Loucy (cell line): ENCODE measurements around the gene SCYGR2.
"Not testable (repeated sequence)": the region's sequence is repeated elsewhere in the genome, so short reads cannot be mapped to it uniquely, and the experiment has no call there.

Experiments used
- H2AFZ ChIP-seq: fragments of 200-600 bp; sonication (generic); 2 replicates; pipeline ENCODE4 v1.6.0; 2016; ENCODE audit warnings: antibody characterized with exemption, mild to moderate bottlenecking, low read length, moderate library complexity
- H3F3A ChIP-seq: fragments of 200-600 bp; 2 replicates; pipeline ENCODE4 v1.6.0; 2016; ENCODE audit warnings: antibody characterized with exemption, low read depth, mild to moderate bottlenecking
- H3K27me3 ChIP-seq: fragments of 200-600 bp; sonication (generic); 2 replicates; pipeline ENCODE4 v1.6.1; 2014; ENCODE audit warnings: low read length, mild to moderate bottlenecking; ENCODE audit not compliant: insufficient read depth, poor library complexity, severe bottlenecking
- H3K36me3 ChIP-seq: fragments of 200-600 bp; sonication (generic); 2 replicates; pipeline ENCODE4 v1.6.1; 2016; ENCODE audit warnings: low read length; ENCODE audit not compliant: insufficient read depth
- H3K4me1 ChIP-seq: fragments of 200-600 bp; sonication (generic); 2 replicates; pipeline ENCODE4 v1.5.1; 2014; ENCODE audit warnings: low read length, mild to moderate bottlenecking; ENCODE audit not compliant: insufficient read depth, poor library complexity, severe bottlenecking
- H3K4me2 ChIP-seq: fragments of 200-600 bp; sonication (generic); 2 replicates; pipeline ENCODE4 v1.6.0; 2014; ENCODE audit warnings: antibody characterized with exemption, low read length, low read depth, mild to moderate bottlenecking; ENCODE audit not compliant: poor library complexity, severe bottlenecking
- H3K4me3 ChIP-seq: fragments of 200-600 bp; sonication (generic); 2 replicates; pipeline ENCODE4 v1.5.1; 2014; ENCODE audit warnings: low read length, mild to moderate bottlenecking, mixed read lengths; ENCODE audit not compliant: poor library complexity, severe bottlenecking
- H3K79me2 ChIP-seq: fragments of 200-600 bp; sonication (generic); 2 replicates; pipeline ENCODE4 v1.6.1; 2014; ENCODE audit warnings: low read length; ENCODE audit not compliant: insufficient read depth
- H3K9ac ChIP-seq: fragments of 200-600 bp; sonication (generic); 2 replicates; pipeline ENCODE4 v1.6.0; 2014; ENCODE audit warnings: mild to moderate bottlenecking, low read depth, low read length, moderate library complexity; ENCODE audit not compliant: poor library complexity, severe bottlenecking
- H3K9me2 ChIP-seq: fragments of 200-600 bp; sonication (generic); replicated peaks from 2 replicates; pipeline ENCODE4 v1.6.1; 2016; ENCODE audit warnings: low read depth, low read length, mixed read lengths
- H3K9me3 ChIP-seq: fragments of 200-600 bp; sonication (generic); 2 replicates; pipeline ENCODE4 v1.6.1; 2014; ENCODE audit warnings: mild to moderate bottlenecking, antibody characterized with exemption, low read length, low read depth; ENCODE audit not compliant: insufficient read depth
- H4K20me1 ChIP-seq: fragments of 200-600 bp; sonication (generic); 2 replicates; pipeline ENCODE4 v1.6.0; 2014; ENCODE audit warnings: antibody characterized with exemption, low read length, mild to moderate bottlenecking; ENCODE audit not compliant: insufficient read depth, poor library complexity, severe bottlenecking
- EZH2phosphoT487 ChIP-seq: fragments of 200-600 bp; IDR thresholded peaks from 2 replicates; pipeline ENCODE4 v1.6.1; 2018; ENCODE audit warnings: antibody characterized with exemption, mild to moderate bottlenecking, moderate library complexity, borderline replicate concordance
- TF ChIP-seq, protein P1 (sequence below): fragments of 200-600 bp; sonication (generic); conservative IDR thresholded peaks from 2 replicates; pipeline ENCODE4 v1.5.1; 2014; ENCODE audit warnings: mild to moderate bottlenecking, antibody characterized with exemption, low read length

The SCYGR2 gene, protein sequence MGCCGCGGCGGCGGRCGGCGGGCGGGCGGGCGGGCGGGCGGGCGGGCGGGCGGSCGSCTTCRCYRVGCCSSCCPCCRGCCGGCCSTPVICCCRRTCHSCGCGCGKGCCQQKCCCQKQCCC

DNA sequence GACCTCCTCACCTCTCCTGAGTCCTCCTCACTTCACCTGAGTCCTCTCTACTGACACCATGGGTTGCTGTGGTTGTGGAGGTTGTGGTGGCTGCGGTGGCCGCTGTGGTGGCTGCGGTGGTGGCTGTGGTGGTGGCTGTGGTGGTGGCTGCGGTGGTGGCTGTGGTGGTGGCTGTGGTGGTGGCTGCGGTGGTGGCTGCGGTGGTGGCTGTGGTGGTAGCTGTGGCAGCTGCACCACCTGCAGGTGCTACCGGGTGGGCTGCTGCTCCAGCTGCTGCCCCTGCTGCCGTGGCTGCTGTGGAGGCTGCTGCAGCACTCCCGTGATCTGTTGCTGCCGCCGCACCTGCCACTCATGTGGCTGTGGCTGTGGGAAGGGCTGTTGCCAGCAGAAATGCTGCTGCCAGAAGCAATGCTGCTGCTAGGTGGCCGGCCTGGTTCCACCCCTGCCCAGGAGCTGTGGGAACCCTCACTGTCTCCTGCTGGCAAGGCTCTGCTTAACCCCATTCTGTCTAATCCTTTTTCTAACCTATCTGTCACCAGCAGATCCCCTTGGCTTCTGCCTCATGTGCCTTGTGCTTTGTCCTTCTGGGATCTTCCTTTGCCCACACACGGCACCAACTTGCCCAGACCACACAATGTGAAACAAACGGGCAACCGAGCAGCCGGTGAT lies at the start of gene SCYGR2:
SCYGR2 (plus strand) TSS at position 59 of the 669 bp plus-strand sequence; CDS start at position 59, 0 bp downstream.
- not testable (repeated sequence) for H3K27me3 ChIP-seq, H3K4me1 ChIP-seq, H3K36me3 ChIP-seq, H3K4me3 ChIP-seq, H4K20me1 ChIP-seq, H3F3A ChIP-seq, H2AFZ ChIP-seq, H3K9me2 ChIP-seq, H3K9me3 ChIP-seq, H3K4me2 ChIP-seq, H3K79me2 ChIP-seq, H3K9ac ChIP-seq

DNA sequence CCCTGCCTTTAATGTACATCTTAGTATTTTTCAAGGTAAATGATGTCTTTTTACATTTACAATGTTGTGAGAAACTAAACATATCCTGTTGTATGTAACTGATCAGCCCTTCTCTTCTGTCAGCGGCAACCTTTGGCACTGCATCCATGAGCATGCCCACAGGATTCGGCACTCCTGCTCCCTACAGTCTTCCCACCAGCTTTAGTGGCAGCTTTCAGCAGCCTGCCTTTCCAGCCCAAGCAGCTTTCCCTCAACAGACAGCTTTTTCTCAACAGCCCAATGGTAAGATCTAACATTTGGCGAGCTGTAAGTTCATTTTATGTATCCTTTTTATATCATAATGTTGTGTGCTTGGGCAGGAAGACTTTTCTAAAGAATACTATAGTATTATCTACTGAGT lies 46.9 kb upstream of the SCYGR2 start:
- H4K20me1 ChIP-seq = no peaks in the 10 kb centered on the region
- no peaks in the 10 kb centered on the region for H3K9me2 ChIP-seq
- no peak overlapping the region for H3K9ac ChIP-seq
- no peak overlapping the region for H2AFZ ChIP-seq
- H3K9me3 ChIP-seq = no peaks in the 10 kb centered on the region
- peaks cover 43% of the 10 kb centered on the region for H3K36me3 ChIP-seq
- no peaks in the 10 kb centered on the region for H3K4me1 ChIP-seq
- no peaks in the 10 kb centered on the region for H3K79me2 ChIP-seq
- H3K4me2 ChIP-seq = no peak overlapping the region
- no peak overlapping the region for H3K4me3 ChIP-seq
- TF ChIP-seq, protein P1, sequence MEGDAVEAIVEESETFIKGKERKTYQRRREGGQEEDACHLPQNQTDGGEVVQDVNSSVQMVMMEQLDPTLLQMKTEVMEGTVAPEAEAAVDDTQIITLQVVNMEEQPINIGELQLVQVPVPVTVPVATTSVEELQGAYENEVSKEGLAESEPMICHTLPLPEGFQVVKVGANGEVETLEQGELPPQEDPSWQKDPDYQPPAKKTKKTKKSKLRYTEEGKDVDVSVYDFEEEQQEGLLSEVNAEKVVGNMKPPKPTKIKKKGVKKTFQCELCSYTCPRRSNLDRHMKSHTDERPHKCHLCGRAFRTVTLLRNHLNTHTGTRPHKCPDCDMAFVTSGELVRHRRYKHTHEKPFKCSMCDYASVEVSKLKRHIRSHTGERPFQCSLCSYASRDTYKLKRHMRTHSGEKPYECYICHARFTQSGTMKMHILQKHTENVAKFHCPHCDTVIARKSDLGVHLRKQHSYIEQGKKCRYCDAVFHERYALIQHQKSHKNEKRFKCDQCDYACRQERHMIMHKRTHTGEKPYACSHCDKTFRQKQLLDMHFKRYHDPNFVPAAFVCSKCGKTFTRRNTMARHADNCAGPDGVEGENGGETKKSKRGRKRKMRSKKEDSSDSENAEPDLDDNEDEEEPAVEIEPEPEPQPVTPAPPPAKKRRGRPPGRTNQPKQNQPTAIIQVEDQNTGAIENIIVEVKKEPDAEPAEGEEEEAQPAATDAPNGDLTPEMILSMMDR = no peak
- TF ChIP-seq EZH2phosphoT487 = no peak
- no peaks in the 10 kb centered on the region for H3F3A ChIP-seq
- no peaks in the 10 kb centered on the region for H3K27me3 ChIP-seq

DNA sequence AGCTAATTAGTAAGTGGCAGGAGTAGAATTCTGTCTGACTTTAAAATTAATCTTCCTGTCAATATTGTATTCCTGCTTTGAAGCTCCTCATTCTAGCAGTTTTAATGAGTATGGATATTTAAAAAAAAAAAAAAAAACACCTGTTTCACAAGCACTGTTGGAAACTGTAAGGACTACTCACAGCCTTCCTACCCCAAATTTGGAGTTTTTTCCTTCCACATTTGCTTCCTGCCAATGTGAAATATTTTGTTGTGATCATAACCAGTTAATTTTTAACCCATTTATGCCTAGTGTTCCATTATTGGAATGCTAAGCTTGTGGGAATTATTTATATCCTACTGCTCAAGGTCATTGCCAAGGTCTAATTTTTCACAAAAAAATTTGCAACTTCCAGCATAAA lies 36.1 kb upstream of the SCYGR2 start:
- Histone ChIP-seq H2AFZ (no peak overlapping the region), H3K9me3 (no peaks in the 10 kb centered on the region), H3K36me3 (peaks cover 3% of the 10 kb centered on the region; the same call in 1 of the 2 replicates), H3F3A (no peaks in the 10 kb centered on the region), H3K9ac (no peak overlapping the region), H3K79me2 (no peaks in the 10 kb centered on the region), H3K4me3 (no peak overlapping the region), H3K27me3 (no peaks in the 10 kb centered on the region), H3K4me1 (no peaks in the 10 kb centered on the region), H4K20me1 (no peaks in the 10 kb centered on the region), H3K9me2 (no peaks in the 10 kb centered on the region), H3K4me2 (no peak overlapping the region)
- TF ChIP-seq, protein P1 = no peak
- TF ChIP-seq EZH2phosphoT487 = no peak

DNA sequence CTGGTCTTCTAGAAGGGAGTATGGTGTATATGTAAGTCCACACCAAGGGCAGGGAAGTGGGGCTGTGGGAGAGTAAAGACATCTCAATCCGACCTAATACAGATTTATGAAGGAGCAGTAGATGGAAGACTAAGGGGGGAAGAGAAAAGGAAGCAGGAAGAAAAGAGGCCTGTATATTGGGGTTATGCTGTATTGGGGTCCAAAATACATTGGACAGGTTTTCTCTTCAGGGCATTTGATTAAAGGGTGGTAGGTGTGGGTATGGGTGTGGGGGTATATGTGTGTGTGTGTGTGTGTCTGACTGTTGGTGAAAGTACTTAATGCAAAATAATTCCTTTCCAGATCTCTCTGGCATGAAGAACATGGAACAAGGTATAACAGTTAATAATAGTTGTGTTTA lies 33.6 kb upstream of the SCYGR2 start:
- Histone ChIP-seq H3K4me1 (no peaks in the 10 kb centered on the region), H4K20me1 (no peaks in the 10 kb centered on the region), H3K4me3 (no peak overlapping the region), H3K79me2 (no peaks in the 10 kb centered on the region), H3K9me3 (no peaks in the 10 kb centered on the region), H3K27me3 (no peaks in the 10 kb centered on the region), H3K36me3 (no peaks in the 10 kb centered on the region), H3K9me2 (no peaks in the 10 kb centered on the region), H2AFZ (no peak overlapping the region), H3K9ac (no peak overlapping the region), H3F3A (no peaks in the 10 kb centered on the region), H3K4me2 (no peak overlapping the region)
- no peak for TF ChIP-seq EZH2phosphoT487
